ENCODE data around the gene SYNE1.

GRCh38 chr6:152265651-152266050 is 371.5 kb downstream of the SYNE1 start:
- TF ChIP-seq POLR2AphosphoS5 (IDR thresholded peaks at IDR 0.05; ENCODE audit: low read depth) = no peak
- no peak for TF ChIP-seq CTCF (IDR thresholded peaks at IDR 0.05; ENCODE audit: insufficient read depth, low read length)
- no peak for TF ChIP-seq REST (IDR thresholded peaks at IDR 0.05; ENCODE audit: insufficient replicate concordance, low read depth)

Data from HL-60 (cell line).